K562 (cell line): ENCODE results near the gene EVI5.

ENCODE experiments used
- CTCF ChIP-seq, 3 experiments: IDR thresholded peaks in 2 of 3; conservative IDR thresholded peaks in 1 of 3; 2 replicates each; pipeline ENCODE4 v1.5.1; 2011 to 2012; ENCODE audit warnings: low read length in 3 of 3, mild to moderate bottlenecking in 3 of 3, control low read depth in 2 of 3, improper control_type of control experiment in 1 of 3, inconsistent platforms in 1 of 3, low read depth in 1 of 3, mixed read lengths in 1 of 3, moderate library complexity in 1 of 3; ENCODE audit not compliant: insufficient read depth in 2 of 3
- KAT2B ChIP-seq: IDR thresholded peaks from one replicate; pipeline ENCODE4 v1.6.1; 2012; ENCODE audit warnings: low read depth, mild to moderate bottlenecking, control low read depth, inconsistent platforms, low read length, moderate library complexity
- NR2F6 ChIP-seq: fragments of 450-650 bp; formaldehyde crosslinking; IDR thresholded peaks from 2 replicates; pipeline ENCODE4 v1.4.0; 2020; ENCODE audit warnings: mild to moderate bottlenecking
- PBX2 ChIP-seq, 2 experiments: IDR thresholded peaks in 1 of 2; conservative IDR thresholded peaks in 1 of 2; 2 replicates each; pipeline ENCODE4 v1.6.1; 2016; ENCODE audit warnings: low read depth in 2 of 2, mild to moderate bottlenecking in 1 of 2, missing compliant biosample characterization in 1 of 2, missing genetic modification characterization in 1 of 2, moderate library complexity in 1 of 2
- PML ChIP-seq: IDR thresholded peaks from 2 replicates; pipeline ENCODE4 v1.6.1; 2012; ENCODE audit warnings: low read length, inconsistent platforms
- POLR2AphosphoS2 ChIP-seq: IDR thresholded peaks from 2 replicates; pipeline ENCODE4 v1.6.1; 2012; ENCODE audit warnings: low read length, improper control_type of control experiment
- SMAD1 ChIP-seq: fragments of 150-350 bp; IDR thresholded peaks from 2 replicates; pipeline ENCODE4 v1.6.1; 2014; ENCODE audit warnings: low read length, low read depth; ENCODE audit not compliant: partially characterized antibody
- SMC3 ChIP-seq: conservative IDR thresholded peaks from 2 replicates; pipeline ENCODE4 v1.6.1; 2011; ENCODE audit warnings: low read depth, low read length, improper control_type of control experiment; ENCODE audit not compliant: insufficient read depth
- TAF1 ChIP-seq: IDR thresholded peaks from 2 replicates; pipeline ENCODE4 v1.6.1; 2011; ENCODE audit warnings: mild to moderate bottlenecking, low read length, moderate library complexity; ENCODE audit not compliant: insufficient read depth, control insufficient read depth, severe bottlenecking; ENCODE audit errors: extremely low read depth
- TAF9B ChIP-seq: fragments of 450-650 bp; IDR thresholded peaks from 2 replicates; pipeline ENCODE4 v1.6.1; 2018; ENCODE audit warnings: mild to moderate bottlenecking; ENCODE audit not compliant: partially characterized antibody
- ZBTB17 ChIP-seq: fragments of 450-650 bp; formaldehyde crosslinking; IDR thresholded peaks from 2 replicates; pipeline ENCODE4 v1.4.0; 2020; ENCODE audit warnings: mild to moderate bottlenecking
- ZNF23 ChIP-seq: fragments of 250-450 bp; sonication (Bioruptor Pico); IDR thresholded peaks from 2 replicates; pipeline ENCODE4 v1.4.0; 2020; ENCODE audit warnings: mild to moderate bottlenecking
- ZNF274 ChIP-seq: IDR thresholded peaks from 2 replicates; pipeline ENCODE4 v1.6.1; 2011; ENCODE audit warnings: low read depth, mild to moderate bottlenecking, low read length, moderate library complexity, borderline replicate concordance
- ZNF583 ChIP-seq: fragments of 250-450 bp; sonication (Bioruptor Pico); IDR thresholded peaks from 2 replicates; pipeline ENCODE4 v1.4.0; 2020

GRCh38 chr1:92754719-92755050, 30.2 kb downstream of the EVI5 start:
- TF ChIP-seq NR2F6 (no peak), ZBTB17 (CRISPR knock-in tag) (no peak), PML (no peak), TAF9B (no peak), SMAD1 (no peak), ZNF274 (no peak), ZNF583 (CRISPR knock-in tag) (no peak), KAT2B (no peak), TAF1 (no peak), PBX2 (CRISPR knock-in tag; IDR thresholded peaks at IDR 0.05; ENCODE audit: low read depth) (no peak), PBX2 (tag; conservative IDR thresholded peaks at IDR 0.05; ENCODE audit: low read depth) (no peak), POLR2AphosphoS2 (no peak), SMC3 (no peak), CTCF (IDR thresholded peaks at IDR 0.05 in 2 of 3, conservative IDR thresholded peaks at IDR 0.05 in 1 of 3; ENCODE audit: insufficient read depth in 2 of 3, low read depth in 1 of 3, low read length in 3 of 3) (no peak), ZNF23 (CRISPR knock-in tag) (no peak)
